Renal cortex interstitium (tissue), 11 donors: Measurements from ENCODE around the gene CLPTM1. TPM values are rescaled to one million over a fixed set of nuclear protein-coding genes. Genes with fewer than 3 reads are reported as not detected.
"Not testable (repeated sequence)": the region's sequence is repeated elsewhere in the genome, so short reads cannot be mapped to it uniquely, and the experiment has no call there.

Experiments used
- DNase-seq, 11 donors: peaks; one replicate each; pipeline ENCODE4 v3.0.0-alpha.2; 2013; ENCODE audit warnings: low read depth in 9 of 11, low spot score in 4 of 11; ENCODE audit errors: extremely low read depth in 1 of 11
- polyA plus RNA-seq, 3 donors: library from polyadenylated mRNA; unstranded; fragments of 120-200 nt; gene quantifications; one replicate each; pipeline ENCODE4 v1.2.1, GENCODE V29; 2013; ENCODE audit not compliant: insufficient read length in 3 of 3

The CLPTM1 gene
- polyA plus RNA-seq, 3 donors = 113 to 136 (median 125) TPM

- not testable (repeated sequence) for DNase-seq
Measured at GRCh38 chr19:44926245-44927077, 28.7 kb upstream of the CLPTM1 start.

GRCh38 chr19:44927746-44928145 is 27.4 kb upstream of the CLPTM1 start:
- DNase-seq = no peak

GRCh38 chr19:44930088-44930487 is 25.1 kb upstream of the CLPTM1 start:
- no peak for DNase-seq

- DNase-seq = no peak
Measured at GRCh38 chr19:44931541-44931940, 23.6 kb upstream of the CLPTM1 start.

GRCh38 chr19:44939668-44940067 is 15.5 kb upstream of the CLPTM1 start:
- no peak for DNase-seq

GRCh38 chr19:44942067-44942571 is 13.1 kb upstream of the CLPTM1 start, which contains the start of gene APOC4:
APOC4 (plus strand) TSS chr19:44942237; CDS start chr19:44942278, 41 bp downstream.
- no peak for DNase-seq

GRCh38 chr19:44943801-44944249 is 11.4 kb upstream of the CLPTM1 start:
- no peak for DNase-seq

- no peak for DNase-seq
Measured at GRCh38 chr19:44947041-44947581, 8.1 kb upstream of the CLPTM1 start.

- DNase-seq = no peak
Measured at GRCh38 chr19:44948237-44948636, 6.9 kb upstream of the CLPTM1 start.

GRCh38 chr19:44948763-44949374 is 6.3 kb upstream of the CLPTM1 start:
- no peak for DNase-seq

- no peak for DNase-seq
Measured at GRCh38 chr19:44949550-44949949, 5.6 kb upstream of the CLPTM1 start.

- DNase-seq = peak; percentile 50 to 82 (median 70)
Measured at GRCh38 chr19:44951179-44952159, 3.7 kb upstream of the CLPTM1 start.

- DNase-seq = no peak
Measured at GRCh38 chr19:44954278-44954648, 917 bp upstream of the CLPTM1 start.

- DNase-seq = no peak
Measured at GRCh38 chr19:44955505-44956439, 592 bp downstream of the CLPTM1 start.

GRCh38 chr19:44957526-44957925 is 2.3 kb downstream of the CLPTM1 start:
- no peak for DNase-seq

GRCh38 chr19:44958090-44958489 is 2.9 kb downstream of the CLPTM1 start:
- no peak for DNase-seq

GRCh38 chr19:44959691-44960090 is 4.5 kb downstream of the CLPTM1 start:
- no peak for DNase-seq
